Smooth muscle cell (in vitro differentiated cells): ENCODE measurements around the gene PCDH9. TPM values are rescaled to one million over a fixed set of nuclear protein-coding genes. Genes with fewer than 3 reads are reported as not detected.

Source experiments
- DNase-seq: peaks from one replicate; lab custom pipeline; 2025; ENCODE audit not compliant: unreplicated experiment; lab: John Stamatoyannopoulos, UW
- H2AFZ ChIP-seq: fragments of 200-600 bp; sonication (generic); 2 replicates; pipeline ENCODE4 v1.6.0; 2016; ENCODE audit warnings: antibody characterized with exemption, low read depth, mild to moderate bottlenecking
- H3F3A ChIP-seq: fragments of 200-600 bp; sonication (generic); 2 replicates; pipeline ENCODE4 v1.6.0; 2017; ENCODE audit warnings: antibody characterized with exemption, low read depth
- H3K27ac ChIP-seq: fragments of 200-600 bp; sonication (generic); 2 replicates; pipeline ENCODE4 v1.5.1; 2016; ENCODE audit warnings: low read depth, mild to moderate bottlenecking
- H3K27me3 ChIP-seq: fragments of 200-600 bp; sonication (generic); 2 replicates; pipeline ENCODE4 v1.6.1; 2016; ENCODE audit warnings: low read depth, mild to moderate bottlenecking
- H3K36me3 ChIP-seq: fragments of 200-600 bp; sonication (generic); 2 replicates; pipeline ENCODE4 v1.5.1; 2016; ENCODE audit warnings: low read depth
- H3K4me1 ChIP-seq: fragments of 200-600 bp; sonication (generic); 2 replicates; pipeline ENCODE4 v1.5.1; 2016; ENCODE audit warnings: low read depth
- H3K4me2 ChIP-seq: fragments of 200-600 bp; sonication (generic); 2 replicates; pipeline ENCODE4 v1.6.0; 2016; ENCODE audit warnings: mild to moderate bottlenecking
- H3K4me3 ChIP-seq: fragments of 200-600 bp; sonication (generic); 2 replicates; pipeline ENCODE4 v1.5.1; 2016; ENCODE audit warnings: mild to moderate bottlenecking
- H3K79me2 ChIP-seq: fragments of 200-600 bp; sonication (generic); 2 replicates; pipeline ENCODE4 v1.6.0; 2016; ENCODE audit warnings: low read depth, mild to moderate bottlenecking
- H3K9ac ChIP-seq: fragments of 200-600 bp; sonication (generic); 2 replicates; pipeline ENCODE4 v1.6.0; 2016; ENCODE audit warnings: low read depth
- H3K9me3 ChIP-seq: fragments of 200-600 bp; sonication (generic); replicated peaks from 2 replicates; pipeline ENCODE4 v1.5.1; 2016; ENCODE audit warnings: low read depth
- H4K20me1 ChIP-seq: fragments of 200-600 bp; sonication (generic); 2 replicates; pipeline ENCODE4 v1.6.0; 2016; ENCODE audit warnings: low read depth
- CTCF ChIP-seq: fragments of 200-600 bp; sonication (generic); IDR thresholded peaks from 2 replicates; pipeline ENCODE4 v1.5.1; 2017; ENCODE audit warnings: borderline replicate concordance, mild to moderate bottlenecking, antibody characterized with exemption; ENCODE audit not compliant: insufficient read depth, poor library complexity, severe bottlenecking
- WGBS: methylation state at CpG from one replicate; pipeline ENCODE4 v1.1.7; 2016; ENCODE audit warnings: low lambda C conversion rate; 5-methylcytosine and 5-hydroxymethylcytosine counted together
- polyA plus RNA-seq: library from polyadenylated mRNA; unstranded; fragments of >200 nt; fragmentation: Nextera tagmentation; extraction: Ambion mirVana; gene quantifications from 2 replicates; pipeline ENCODE4 v1.2.1, GENCODE V29; 2016
- total RNA-seq: library from RNA; depleted of rRNA; stranded (reverse); fragments of >200 nt; gene quantifications from 2 replicates; pipeline ENCODE4 v1.2.3, GENCODE V29; 2014

Gene PCDH9
- total and polyA plus RNA-seq, 2 experiments from 2014 or later = 0.65 to 1.9 TPM

- H3K4me2 ChIP-seq = no peak overlapping the region
- H3K4me3 ChIP-seq = no peak overlapping the region
- no peaks in the 10 kb centered on the region for H4K20me1 ChIP-seq
- no peak for DNase-seq
- 91% methylated on average over 2 of the region's 2 CpGs for WGBS
- H3K9me3 ChIP-seq = no peaks in the 10 kb centered on the region
- no peak overlapping the region for H3K27ac ChIP-seq
- no peaks in the 10 kb centered on the region for H3K36me3 ChIP-seq
- no peak overlapping the region for H3K9ac ChIP-seq
- H3K27me3 ChIP-seq = no peaks in the 10 kb centered on the region
- TF ChIP-seq CTCF = no peak
- no peaks in the 10 kb centered on the region for H3K79me2 ChIP-seq
- no peaks in the 10 kb centered on the region for H3K4me1 ChIP-seq
- no peak overlapping the region for H2AFZ ChIP-seq
- no peaks in the 10 kb centered on the region for H3F3A ChIP-seq
Observed at GRCh38 chr13:66829803-66830202, 400.3 kb downstream of the PCDH9 start.

DNA sequence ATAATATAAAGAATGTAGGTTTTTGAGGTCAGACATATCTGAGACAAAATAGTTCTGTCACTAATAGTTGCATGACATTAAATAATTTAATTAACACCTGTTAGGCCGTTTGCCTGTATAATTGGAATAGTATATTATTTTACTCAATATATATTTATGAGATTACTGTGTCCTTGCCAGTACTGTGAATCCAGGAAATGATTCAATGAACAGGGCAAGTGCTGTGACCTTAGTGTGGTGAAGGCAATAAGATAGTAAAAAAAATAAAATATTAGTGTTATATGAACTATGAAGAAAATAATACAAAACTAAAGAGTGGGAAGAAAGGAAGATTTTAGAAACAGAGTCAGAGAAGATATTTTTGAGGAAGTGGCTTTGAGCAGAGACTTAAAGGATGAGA lies 403.7 kb downstream of the PCDH9 start:
- WGBS = 82% methylated on average over 1 of the region's 1 CpG
- Histone ChIP-seq H3K4me3 (no peak overlapping the region), H3K27me3 (no peaks in the 10 kb centered on the region), H3K79me2 (no peaks in the 10 kb centered on the region), H3K9me3 (no peaks in the 10 kb centered on the region), H3K36me3 (no peaks in the 10 kb centered on the region), H3K4me2 (no peak overlapping the region), H4K20me1 (no peaks in the 10 kb centered on the region), H3K4me1 (no peaks in the 10 kb centered on the region), H3K9ac (no peak overlapping the region), H3K27ac (no peak overlapping the region), H2AFZ (no peak overlapping the region), H3F3A (no peaks in the 10 kb centered on the region)
- DNase-seq = no peak
- TF ChIP-seq CTCF = no peak

DNA sequence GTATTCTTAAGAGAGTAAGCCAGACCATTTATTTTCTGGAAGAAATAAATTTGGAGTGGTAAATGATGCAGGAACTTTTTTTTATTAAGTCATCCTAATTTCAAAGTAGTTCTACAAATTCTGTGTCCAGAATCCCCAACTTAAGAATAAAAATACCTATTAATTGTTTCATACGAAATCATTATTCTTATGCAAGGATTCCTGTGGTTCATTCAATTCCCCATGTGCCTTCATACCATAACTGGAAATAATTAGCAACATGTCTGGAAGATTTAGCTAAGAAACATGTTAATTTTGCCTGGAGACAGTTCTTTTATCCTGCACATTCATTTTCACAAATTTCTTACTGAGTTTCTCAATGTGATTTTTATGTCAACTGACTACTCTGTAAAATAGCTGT lies 408.6 kb downstream of the PCDH9 start:
- no peaks in the 10 kb centered on the region for H3K4me1 ChIP-seq
- H3F3A ChIP-seq = no peaks in the 10 kb centered on the region
- TF ChIP-seq CTCF = no peak
- H3K27ac ChIP-seq = no peak overlapping the region
- H3K9me3 ChIP-seq = no peaks in the 10 kb centered on the region
- no peak overlapping the region for H3K4me2 ChIP-seq
- no peaks in the 10 kb centered on the region for H3K27me3 ChIP-seq
- no peak overlapping the region for H3K9ac ChIP-seq
- no peak overlapping the region for H3K4me3 ChIP-seq
- H4K20me1 ChIP-seq = no peaks in the 10 kb centered on the region
- H3K79me2 ChIP-seq = no peaks in the 10 kb centered on the region
- no peak overlapping the region for H2AFZ ChIP-seq
- no peak for DNase-seq
- 77% methylated on average over 1 of the region's 1 CpG for WGBS
- no peaks in the 10 kb centered on the region for H3K36me3 ChIP-seq

GRCh38 chr13:66811455-66811854 lies 418.7 kb downstream of the PCDH9 start:
- Histone ChIP-seq H3K27ac (no peak overlapping the region), H3K9ac (no peak overlapping the region), H3K4me1 (peaks cover 6% of the 10 kb centered on the region), H3K79me2 (no peaks in the 10 kb centered on the region), H3K4me3 (no peak overlapping the region), H3K4me2 (no peak overlapping the region), H3K9me3 (no peaks in the 10 kb centered on the region), H3K36me3 (no peaks in the 10 kb centered on the region), H3K27me3 (no peaks in the 10 kb centered on the region), H2AFZ (no peak overlapping the region), H3F3A (no peaks in the 10 kb centered on the region), H4K20me1 (no peaks in the 10 kb centered on the region)
- TF ChIP-seq CTCF = no peak
- no peak for DNase-seq
